ENCODE measurements around the gene AFMID.

DNA sequence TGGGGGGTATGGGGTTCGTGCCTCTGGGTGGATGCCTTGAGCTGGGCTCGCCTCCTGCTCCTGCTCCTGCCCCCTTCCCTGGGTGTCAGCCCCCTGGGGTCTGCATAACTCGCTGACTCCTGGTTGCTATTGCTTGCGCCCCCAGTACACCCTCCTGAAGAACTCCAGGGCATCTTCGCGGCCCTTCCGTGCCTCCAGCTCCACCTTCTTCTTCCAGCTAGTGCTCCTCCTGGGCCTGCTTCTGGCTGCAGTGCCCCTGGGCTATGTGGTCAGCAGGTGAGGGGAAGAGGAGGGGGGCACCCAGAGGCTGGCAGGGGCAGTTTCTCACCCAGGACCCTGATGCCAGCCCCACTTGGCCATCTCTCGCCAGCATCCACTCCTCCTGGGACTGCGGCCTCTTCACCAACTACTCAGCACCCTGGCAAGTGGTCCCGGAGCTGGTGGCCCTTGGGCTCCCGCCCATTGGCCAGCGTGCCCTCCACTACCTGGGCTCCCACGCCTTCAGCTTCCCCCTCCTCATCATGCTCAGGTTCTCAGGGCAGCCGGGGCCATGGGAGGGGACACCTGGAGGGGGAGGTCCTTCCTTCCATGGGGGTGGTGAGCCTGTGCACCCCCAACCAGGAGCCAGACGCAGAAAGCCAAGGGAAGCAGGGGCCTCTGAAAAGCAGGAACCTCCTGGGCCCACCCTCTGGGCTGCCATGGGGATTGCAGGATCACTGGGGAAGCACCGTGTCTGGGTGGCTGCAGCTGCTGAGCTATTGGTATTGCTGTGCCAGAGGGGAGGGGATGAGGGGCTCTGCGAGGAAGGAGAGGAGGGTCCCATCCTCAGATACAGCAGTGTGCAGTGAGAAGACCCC lies 48.7 kb upstream of the AFMID start:
- TF ChIP-seq, protein P1, sequence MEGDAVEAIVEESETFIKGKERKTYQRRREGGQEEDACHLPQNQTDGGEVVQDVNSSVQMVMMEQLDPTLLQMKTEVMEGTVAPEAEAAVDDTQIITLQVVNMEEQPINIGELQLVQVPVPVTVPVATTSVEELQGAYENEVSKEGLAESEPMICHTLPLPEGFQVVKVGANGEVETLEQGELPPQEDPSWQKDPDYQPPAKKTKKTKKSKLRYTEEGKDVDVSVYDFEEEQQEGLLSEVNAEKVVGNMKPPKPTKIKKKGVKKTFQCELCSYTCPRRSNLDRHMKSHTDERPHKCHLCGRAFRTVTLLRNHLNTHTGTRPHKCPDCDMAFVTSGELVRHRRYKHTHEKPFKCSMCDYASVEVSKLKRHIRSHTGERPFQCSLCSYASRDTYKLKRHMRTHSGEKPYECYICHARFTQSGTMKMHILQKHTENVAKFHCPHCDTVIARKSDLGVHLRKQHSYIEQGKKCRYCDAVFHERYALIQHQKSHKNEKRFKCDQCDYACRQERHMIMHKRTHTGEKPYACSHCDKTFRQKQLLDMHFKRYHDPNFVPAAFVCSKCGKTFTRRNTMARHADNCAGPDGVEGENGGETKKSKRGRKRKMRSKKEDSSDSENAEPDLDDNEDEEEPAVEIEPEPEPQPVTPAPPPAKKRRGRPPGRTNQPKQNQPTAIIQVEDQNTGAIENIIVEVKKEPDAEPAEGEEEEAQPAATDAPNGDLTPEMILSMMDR (IDR thresholded peaks at IDR 0.05; ENCODE audit: poor library complexity), result no peak
- TF ChIP-seq EZH2 (IDR thresholded peaks at IDR 0.05; ENCODE audit: borderline replicate concordance) (no peak), EZH2phosphoT487 (IDR thresholded peaks at IDR 0.05; ENCODE audit: low read depth, severe bottlenecking, unreplicated experiment) (no peak)
